GM12872 (cell line): ENCODE data around the gene FAM124A.

ENCODE experiments used
- TF ChIP-seq, protein P1 (sequence below): IDR thresholded peaks from 3 replicates; pipeline ENCODE4 v1.5.1; 2011; ENCODE audit warnings: low read depth, mild to moderate bottlenecking, low read length, moderate library complexity; ENCODE audit not compliant: insufficient read depth

The FAM124A gene

DNA sequence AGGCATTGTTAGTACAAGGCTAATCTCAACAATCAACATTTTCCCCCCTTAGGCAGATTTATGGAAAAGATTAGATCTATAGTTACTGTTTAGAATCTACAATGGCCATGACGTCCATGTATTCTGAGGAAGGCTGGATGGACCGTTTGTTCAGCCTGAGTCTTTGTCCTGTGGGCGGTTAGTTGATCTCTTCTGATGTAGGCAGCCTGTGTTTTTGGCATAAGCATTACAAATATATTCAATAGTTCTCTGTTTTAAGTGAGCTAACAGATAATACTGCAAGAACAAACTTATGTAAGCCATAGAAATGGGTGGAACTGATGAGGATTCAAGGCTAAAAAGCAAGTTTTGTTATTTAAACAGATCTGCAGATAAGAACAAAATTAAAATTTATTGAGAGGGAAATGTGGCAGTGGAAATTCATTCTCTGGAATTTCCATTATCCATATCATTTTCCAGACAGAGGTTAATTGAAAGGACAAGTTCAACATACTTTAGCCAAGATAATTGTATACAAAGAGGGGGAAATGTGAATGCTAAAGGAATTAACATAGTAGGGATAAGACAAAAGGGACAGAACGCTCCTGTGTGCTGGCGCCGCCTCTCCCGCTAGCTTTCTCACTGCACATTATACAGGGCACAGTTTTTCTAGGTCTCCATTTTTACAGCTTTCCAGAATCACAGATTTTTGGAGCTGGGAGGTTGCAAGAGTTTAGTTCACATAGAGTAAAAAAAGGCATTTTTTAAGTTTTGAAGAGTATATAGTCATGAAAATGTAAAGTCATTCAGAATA lies 48.6 kb downstream of the FAM124A start:
- TF ChIP-seq, protein P1, sequence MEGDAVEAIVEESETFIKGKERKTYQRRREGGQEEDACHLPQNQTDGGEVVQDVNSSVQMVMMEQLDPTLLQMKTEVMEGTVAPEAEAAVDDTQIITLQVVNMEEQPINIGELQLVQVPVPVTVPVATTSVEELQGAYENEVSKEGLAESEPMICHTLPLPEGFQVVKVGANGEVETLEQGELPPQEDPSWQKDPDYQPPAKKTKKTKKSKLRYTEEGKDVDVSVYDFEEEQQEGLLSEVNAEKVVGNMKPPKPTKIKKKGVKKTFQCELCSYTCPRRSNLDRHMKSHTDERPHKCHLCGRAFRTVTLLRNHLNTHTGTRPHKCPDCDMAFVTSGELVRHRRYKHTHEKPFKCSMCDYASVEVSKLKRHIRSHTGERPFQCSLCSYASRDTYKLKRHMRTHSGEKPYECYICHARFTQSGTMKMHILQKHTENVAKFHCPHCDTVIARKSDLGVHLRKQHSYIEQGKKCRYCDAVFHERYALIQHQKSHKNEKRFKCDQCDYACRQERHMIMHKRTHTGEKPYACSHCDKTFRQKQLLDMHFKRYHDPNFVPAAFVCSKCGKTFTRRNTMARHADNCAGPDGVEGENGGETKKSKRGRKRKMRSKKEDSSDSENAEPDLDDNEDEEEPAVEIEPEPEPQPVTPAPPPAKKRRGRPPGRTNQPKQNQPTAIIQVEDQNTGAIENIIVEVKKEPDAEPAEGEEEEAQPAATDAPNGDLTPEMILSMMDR, result no peak

- TF ChIP-seq, protein P1, result no peak
Observed at GRCh38 chr13:51271528-51272085, 49.4 kb downstream of the FAM124A start.

DNA sequence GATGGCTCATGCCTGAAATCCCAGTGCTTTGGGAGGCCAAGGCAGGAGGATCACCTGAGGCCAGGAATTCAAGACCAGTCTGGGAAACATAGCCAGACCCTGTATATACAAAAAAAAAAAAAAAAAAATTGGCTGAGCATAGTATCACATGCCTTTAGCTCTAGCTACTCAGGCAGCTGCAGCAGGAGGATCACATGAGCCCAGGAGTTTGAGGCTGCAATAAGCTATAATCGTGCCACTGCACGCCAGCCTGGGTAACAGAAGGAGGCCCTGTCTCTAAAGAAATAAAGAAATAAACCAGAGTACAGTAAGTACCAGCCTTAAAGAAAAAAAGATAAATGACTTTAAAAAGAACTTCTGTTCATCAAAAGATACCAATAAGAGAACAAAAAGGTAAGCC lies 52.9 kb downstream of the FAM124A start:
- TF ChIP-seq, protein P1, result no peak

GRCh38 chr13:51276636-51277035 lies 54.4 kb downstream of the FAM124A start:
- TF ChIP-seq, protein P1, result no peak

- TF ChIP-seq, protein P1, result no peak
Observed at GRCh38 chr13:51277928-51278327, 55.7 kb downstream of the FAM124A start.

DNA sequence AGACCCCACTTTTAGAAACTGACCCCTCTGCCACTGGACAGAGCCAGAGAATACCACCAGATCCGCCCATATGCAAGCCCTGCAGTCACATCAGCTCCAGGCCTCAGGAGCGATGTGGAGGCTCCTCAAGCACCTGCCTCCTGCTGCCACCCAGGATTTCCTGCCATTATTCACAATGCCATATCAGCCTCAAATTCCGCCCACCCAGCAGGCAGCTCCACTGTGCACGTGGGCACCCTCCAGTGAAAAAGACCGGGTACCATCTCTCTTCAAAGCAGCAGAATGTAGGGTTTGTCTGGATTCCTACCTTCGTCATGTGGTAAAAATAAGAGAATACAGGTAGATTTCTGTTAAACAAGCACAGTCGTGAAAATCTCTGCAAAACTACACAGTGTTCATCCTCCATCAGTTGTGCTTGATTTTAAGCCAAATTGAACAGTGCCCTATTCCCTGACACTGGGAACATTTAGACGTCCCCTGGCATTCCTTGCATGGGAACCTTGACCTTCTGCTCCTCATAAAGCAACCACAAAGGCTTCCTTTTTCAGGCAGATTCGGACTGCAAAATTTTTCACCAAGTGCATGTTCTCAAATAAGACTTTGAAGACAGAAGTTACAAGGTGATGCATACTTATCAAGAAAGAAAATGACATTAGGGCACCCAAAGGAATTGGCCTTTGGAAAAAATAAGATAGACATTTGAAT lies 56.4 kb downstream of the FAM124A start:
- TF ChIP-seq, protein P1, result no peak

- TF ChIP-seq, protein P1, result no peak
Observed at GRCh38 chr13:51280379-51280940, 58.3 kb downstream of the FAM124A start.
